ENCODE results near the gene INTS1.

DNA sequence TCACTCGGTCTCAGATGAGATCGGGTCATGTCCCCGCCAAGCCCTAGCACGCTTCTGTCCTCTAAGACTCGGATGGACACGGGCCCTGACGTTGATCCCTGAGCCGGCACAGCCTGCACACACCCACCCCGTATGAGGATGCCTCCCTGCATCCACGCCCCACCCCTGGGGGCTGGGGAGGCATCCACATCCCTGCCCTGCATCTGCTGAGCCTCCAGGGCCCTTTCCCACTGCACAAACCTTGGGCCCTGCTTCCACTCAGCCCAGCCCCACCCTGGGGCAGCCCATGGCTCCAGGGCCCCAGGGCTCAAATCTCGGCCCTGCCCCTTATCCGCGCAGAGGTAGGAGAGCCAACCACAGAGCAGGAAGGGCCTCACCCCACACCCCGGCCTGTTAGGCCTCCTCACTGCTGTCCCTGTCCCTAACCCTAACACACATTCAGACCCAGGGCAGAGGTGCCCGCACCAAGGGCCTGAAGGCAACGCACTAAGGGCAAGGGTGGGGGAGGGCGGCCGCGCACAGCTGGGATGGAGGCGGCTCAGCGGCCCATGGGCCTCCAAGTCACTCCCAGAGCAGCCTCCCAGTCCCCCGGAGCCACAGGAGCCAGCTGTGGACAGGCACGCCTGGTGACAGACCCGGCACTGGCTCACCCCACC, 35.4 kb downstream of the INTS1 start:
- TF ChIP-seq, protein P1, sequence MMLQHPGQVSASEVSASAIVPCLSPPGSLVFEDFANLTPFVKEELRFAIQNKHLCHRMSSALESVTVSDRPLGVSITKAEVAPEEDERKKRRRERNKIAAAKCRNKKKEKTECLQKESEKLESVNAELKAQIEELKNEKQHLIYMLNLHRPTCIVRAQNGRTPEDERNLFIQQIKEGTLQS (CRISPR knock-in tag; conservative IDR thresholded peaks at IDR 0.05) = no peak
- TF ChIP-seq, protein P2, sequence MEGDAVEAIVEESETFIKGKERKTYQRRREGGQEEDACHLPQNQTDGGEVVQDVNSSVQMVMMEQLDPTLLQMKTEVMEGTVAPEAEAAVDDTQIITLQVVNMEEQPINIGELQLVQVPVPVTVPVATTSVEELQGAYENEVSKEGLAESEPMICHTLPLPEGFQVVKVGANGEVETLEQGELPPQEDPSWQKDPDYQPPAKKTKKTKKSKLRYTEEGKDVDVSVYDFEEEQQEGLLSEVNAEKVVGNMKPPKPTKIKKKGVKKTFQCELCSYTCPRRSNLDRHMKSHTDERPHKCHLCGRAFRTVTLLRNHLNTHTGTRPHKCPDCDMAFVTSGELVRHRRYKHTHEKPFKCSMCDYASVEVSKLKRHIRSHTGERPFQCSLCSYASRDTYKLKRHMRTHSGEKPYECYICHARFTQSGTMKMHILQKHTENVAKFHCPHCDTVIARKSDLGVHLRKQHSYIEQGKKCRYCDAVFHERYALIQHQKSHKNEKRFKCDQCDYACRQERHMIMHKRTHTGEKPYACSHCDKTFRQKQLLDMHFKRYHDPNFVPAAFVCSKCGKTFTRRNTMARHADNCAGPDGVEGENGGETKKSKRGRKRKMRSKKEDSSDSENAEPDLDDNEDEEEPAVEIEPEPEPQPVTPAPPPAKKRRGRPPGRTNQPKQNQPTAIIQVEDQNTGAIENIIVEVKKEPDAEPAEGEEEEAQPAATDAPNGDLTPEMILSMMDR (IDR thresholded peaks at IDR 0.05) = no peak
- TF ChIP-seq KAT7 (CRISPR knock-in tag; IDR thresholded peaks at IDR 0.05; ENCODE audit: borderline replicate concordance) = no peak
- TF ChIP-seq ZNF232 (CRISPR knock-in tag; IDR thresholded peaks at IDR 0.05) = no peak
- TF ChIP-seq TP53 (CRISPR knock-in tag; IDR thresholded peaks at IDR 0.05) = no peak
- no peak for TF ChIP-seq HMGA2 (CRISPR knock-in tag; IDR thresholded peaks at IDR 0.05)
- TF ChIP-seq FOXP1 (CRISPR knock-in tag; IDR thresholded peaks at IDR 0.05; ENCODE audit: borderline replicate concordance) = no peak
